K562 (cell line): ENCODE measurements around the gene MTG1.

Experiments used
- CTCF ChIP-seq, 3 experiments: IDR thresholded peaks in 2 of 3; conservative IDR thresholded peaks in 1 of 3; 2 replicates each; pipeline ENCODE4 v1.5.1; 2011 to 2012; ENCODE audit warnings: low read length in 3 of 3, mild to moderate bottlenecking in 3 of 3, control low read depth in 2 of 3, improper control_type of control experiment in 1 of 3, inconsistent platforms in 1 of 3, low read depth in 1 of 3, mixed read lengths in 1 of 3, moderate library complexity in 1 of 3; ENCODE audit not compliant: insufficient read depth in 2 of 3
- EHMT2 ChIP-seq: fragments of 450-650 bp; IDR thresholded peaks from 2 replicates; pipeline ENCODE4 v1.6.1; 2018; ENCODE audit warnings: antibody characterized with exemption
- ELF2 ChIP-seq: fragments of 250-450 bp; sonication (Bioruptor Pico); IDR thresholded peaks from 2 replicates; pipeline ENCODE4 v1.5.0; 2021; ENCODE audit warnings: mild to moderate bottlenecking
- ELK1 ChIP-seq: sonication (generic); formaldehyde crosslinking; IDR thresholded peaks from 2 replicates; pipeline ENCODE4 v1.8.1; 2022; ENCODE audit warnings: missing genetic modification reagents
- JUNB ChIP-seq: fragments of 450-650 bp; formaldehyde crosslinking; conservative IDR thresholded peaks from 2 replicates; pipeline ENCODE4 v1.4.0; 2020; ENCODE audit warnings: mild to moderate bottlenecking
- KLF10 ChIP-seq: fragments of 250-450 bp; sonication (Bioruptor Pico); IDR thresholded peaks from 2 replicates; pipeline ENCODE4 v1.6.1; 2021; ENCODE audit warnings: matching md5 sums
- NONO ChIP-seq, 2 experiments: fragments of 200-400 bp in 1 of 2; fragments of 450-650 bp in 1 of 2; formaldehyde crosslinking in 1 of 2; IDR thresholded peaks; 2 replicates each; pipeline ENCODE4 v1.6.1; 2017; ENCODE audit warnings: low read depth in 2 of 2, mild to moderate bottlenecking in 2 of 2, moderate library complexity in 2 of 2, low read length in 1 of 2
- TARDBP ChIP-seq: fragments of 450-650 bp; IDR thresholded peaks from 2 replicates; pipeline ENCODE4 v1.6.1; 2016
- ZNF589 ChIP-seq: fragments of 200-800 bp; sonication (Bioruptor generic); IDR thresholded peaks from 2 replicates; pipeline ENCODE4 v1.6.1; 2016; ENCODE audit warnings: low read depth, missing genetic modification characterization, missing compliant biosample characterization
- TF ChIP-seq, protein P1 (sequence below), 3 experiments: fragments of 200-800 bp in 1 of 3; fragments of 250-450 bp in 1 of 3; fragments of 450-650 bp in 1 of 3; sonication (Bioruptor Pico) in 1 of 3; sonication (Bioruptor generic) in 1 of 3; formaldehyde crosslinking in 1 of 3; IDR thresholded peaks; 2 replicates each; pipeline versions ENCODE4 v1.6.1 to v1.8.0; 2016 to 2022; ENCODE audit warnings: mild to moderate bottlenecking in 2 of 3, missing genetic modification characterization in 2 of 3, missing compliant biosample characterization in 1 of 3, moderate library complexity in 1 of 3
- TF ChIP-seq, protein P2 (sequence below): fragments of 200-800 bp; sonication (Bioruptor generic); IDR thresholded peaks from 2 replicates; pipeline ENCODE4 v1.6.1; 2017; ENCODE audit warnings: missing genetic modification characterization, missing compliant biosample characterization

- TF ChIP-seq, protein P1, sequence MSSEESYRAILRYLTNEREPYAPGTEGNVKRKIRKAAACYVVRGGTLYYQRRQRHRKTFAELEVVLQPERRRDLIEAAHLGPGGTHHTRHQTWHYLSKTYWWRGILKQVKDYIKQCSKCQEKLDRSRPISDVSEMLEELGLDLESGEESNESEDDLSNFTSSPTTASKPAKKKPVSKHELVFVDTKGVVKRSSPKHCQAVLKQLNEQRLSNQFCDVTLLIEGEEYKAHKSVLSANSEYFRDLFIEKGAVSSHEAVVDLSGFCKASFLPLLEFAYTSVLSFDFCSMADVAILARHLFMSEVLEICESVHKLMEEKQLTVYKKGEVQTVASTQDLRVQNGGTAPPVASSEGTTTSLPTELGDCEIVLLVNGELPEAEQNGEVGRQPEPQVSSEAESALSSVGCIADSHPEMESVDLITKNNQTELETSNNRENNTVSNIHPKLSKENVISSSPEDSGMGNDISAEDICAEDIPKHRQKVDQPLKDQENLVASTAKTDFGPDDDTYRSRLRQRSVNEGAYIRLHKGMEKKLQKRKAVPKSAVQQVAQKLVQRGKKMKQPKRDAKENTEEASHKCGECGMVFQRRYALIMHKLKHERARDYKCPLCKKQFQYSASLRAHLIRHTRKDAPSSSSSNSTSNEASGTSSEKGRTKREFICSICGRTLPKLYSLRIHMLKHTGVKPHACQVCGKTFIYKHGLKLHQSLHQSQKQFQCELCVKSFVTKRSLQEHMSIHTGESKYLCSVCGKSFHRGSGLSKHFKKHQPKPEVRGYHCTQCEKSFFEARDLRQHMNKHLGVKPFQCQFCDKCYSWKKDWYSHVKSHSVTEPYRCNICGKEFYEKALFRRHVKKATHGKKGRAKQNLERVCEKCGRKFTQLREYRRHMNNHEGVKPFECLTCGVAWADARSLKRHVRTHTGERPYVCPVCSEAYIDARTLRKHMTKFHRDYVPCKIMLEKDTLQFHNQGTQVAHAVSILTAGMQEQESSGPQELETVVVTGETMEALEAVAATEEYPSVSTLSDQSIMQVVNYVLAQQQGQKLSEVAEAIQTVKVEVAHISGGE (CRISPR knock-in tag; IDR thresholded peaks at IDR 0.05): no peak
- TF ChIP-seq CTCF (IDR thresholded peaks at IDR 0.05 in 2 of 3, conservative IDR thresholded peaks at IDR 0.05 in 1 of 3; ENCODE audit: insufficient read depth in 2 of 3, low read depth in 1 of 3, low read length in 3 of 3) (no peak), NONO (IDR thresholded peaks at IDR 0.05; ENCODE audit: low read depth in 2 of 2, low read length in 1 of 2) (no peak), ELF2 (CRISPR knock-in tag) (no peak), TARDBP (no peak), EHMT2 (no peak), JUNB (CRISPR knock-in tag) (no peak), KLF10 (CRISPR knock-in tag) (no peak), ELK1 (CRISPR knock-in tag) (no peak), ZNF589 (CRISPR knock-in tag) (no peak)
- TF ChIP-seq, protein P2, sequence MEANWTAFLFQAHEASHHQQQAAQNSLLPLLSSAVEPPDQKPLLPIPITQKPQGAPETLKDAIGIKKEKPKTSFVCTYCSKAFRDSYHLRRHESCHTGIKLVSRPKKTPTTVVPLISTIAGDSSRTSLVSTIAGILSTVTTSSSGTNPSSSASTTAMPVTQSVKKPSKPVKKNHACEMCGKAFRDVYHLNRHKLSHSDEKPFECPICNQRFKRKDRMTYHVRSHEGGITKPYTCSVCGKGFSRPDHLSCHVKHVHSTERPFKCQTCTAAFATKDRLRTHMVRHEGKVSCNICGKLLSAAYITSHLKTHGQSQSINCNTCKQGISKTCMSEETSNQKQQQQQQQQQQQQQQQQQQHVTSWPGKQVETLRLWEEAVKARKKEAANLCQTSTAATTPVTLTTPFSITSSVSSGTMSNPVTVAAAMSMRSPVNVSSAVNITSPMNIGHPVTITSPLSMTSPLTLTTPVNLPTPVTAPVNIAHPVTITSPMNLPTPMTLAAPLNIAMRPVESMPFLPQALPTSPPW (CRISPR knock-in tag): no peak
These were observed 45.8 kb downstream of the MTG1 start for GRCh38 chr10:133439517-133440461.
